Stimulated activated CD8-positive, alpha-beta memory T cell treated with anti-CD3 and anti-CD28 coated beads, Interleukin-12 subunit alpha, Interleukin-12 subunit beta, amount 100 ng/mL, for 24 hours (primary cell): ENCODE results near the gene TFPI.

Experiments used
- DNase-seq: peaks from one replicate; pipeline ENCODE4 v3.0.0-alpha.2; 2020; ENCODE audit errors: extremely low read depth

TFPI gene

DNA sequence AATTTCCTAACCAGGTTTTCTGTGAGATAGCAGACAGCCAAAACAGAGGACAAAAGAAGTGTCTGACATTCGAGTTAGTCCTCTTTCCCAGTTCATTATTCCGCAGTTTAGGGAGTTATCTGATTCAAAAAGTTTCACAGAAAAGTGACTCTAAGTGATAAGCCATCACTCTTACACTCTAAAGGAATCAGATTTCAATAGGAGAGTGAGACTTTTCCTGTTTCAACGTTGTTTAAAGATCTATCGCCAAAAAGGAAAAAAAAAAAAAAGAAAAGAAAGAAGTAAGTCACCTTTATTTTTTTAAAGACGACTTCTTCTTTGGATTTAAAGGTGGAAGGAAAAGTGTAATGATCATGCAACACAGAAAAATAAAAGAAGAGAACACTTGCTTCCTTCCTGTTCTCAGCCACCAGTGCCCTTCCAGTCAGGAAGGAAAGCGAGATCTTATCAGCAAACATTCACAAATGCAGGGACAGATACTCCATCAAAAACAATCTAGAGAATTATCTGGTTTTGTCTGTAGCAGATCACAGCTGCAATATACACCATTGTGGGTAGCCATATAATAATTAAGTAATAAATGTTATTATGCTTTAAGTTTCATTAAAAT lies 49.8 kb downstream of the TFPI start:
- no peak for DNase-seq

DNA sequence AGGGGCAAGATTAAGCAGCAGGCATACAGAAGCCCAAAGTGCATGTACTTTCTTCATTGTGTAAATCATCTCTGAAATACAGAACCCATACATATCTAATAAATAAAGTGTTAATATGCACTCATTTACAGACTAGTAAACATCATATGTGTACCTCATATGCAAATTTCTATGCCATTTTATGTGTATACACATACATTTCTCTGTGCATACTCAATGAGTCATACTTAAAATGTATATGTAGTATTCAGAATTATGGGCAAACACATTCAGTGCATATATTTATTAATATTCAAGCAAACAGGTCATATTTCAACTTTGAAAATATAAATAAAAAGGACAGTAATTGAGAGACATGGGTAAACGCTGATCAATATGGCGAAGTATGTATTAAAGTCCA lies 50.5 kb downstream of the TFPI start:
- no peak for DNase-seq

DNA sequence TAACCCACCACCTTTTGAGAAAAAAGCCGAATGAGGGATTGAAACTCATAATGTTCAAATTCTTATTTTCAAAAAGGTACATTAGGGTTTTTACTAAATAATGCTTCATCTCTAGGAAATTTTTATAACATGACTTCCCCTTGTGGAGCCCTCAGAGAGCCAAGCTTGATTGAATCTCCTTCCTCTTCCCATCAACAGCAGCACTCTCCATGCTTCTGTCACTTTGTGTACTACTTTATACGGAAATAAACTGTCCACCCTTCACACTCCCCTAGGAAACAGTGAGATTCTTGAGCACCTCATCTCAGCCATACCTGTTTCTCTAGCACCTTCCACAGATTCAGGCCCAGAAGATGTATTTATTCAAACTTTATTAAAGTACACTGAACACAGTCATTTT lies 51.8 kb downstream of the TFPI start:
- DNase-seq: no peak

DNA sequence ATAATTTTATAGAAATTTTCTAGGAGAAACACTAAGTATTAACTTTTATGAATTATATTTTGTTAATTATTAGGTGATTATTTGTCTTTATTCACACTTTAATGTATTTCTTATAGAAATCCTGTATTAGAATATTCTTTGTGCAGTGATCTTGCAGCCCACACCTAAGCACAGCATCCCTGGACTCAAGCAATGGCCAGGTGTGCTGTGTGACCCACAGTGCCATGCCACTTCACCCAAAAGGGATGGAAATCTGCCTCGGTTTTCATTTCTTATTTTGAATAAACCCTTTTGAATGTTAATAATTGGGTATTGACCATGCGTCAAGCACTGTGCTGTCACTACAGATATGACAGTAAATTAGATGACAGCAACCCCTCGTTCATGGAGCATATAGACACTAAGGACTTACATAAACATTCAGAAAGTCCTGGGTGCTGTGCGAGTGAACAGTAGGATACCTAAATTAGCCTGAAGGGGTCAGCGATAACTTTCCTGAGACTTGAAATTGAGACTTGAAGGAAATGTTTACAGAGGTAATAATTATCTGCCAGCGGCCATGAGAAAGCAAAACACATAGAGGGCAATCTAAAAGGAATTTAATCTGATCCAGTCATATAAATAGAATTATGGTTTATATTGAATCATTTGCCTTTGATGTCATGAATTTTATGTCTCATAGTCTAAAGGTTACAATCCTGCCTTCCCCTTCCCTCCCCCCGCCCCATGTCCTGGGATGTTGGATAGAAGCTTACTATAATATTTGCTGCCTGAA lies 53.5 kb downstream of the TFPI start:
- no peak for DNase-seq

DNA sequence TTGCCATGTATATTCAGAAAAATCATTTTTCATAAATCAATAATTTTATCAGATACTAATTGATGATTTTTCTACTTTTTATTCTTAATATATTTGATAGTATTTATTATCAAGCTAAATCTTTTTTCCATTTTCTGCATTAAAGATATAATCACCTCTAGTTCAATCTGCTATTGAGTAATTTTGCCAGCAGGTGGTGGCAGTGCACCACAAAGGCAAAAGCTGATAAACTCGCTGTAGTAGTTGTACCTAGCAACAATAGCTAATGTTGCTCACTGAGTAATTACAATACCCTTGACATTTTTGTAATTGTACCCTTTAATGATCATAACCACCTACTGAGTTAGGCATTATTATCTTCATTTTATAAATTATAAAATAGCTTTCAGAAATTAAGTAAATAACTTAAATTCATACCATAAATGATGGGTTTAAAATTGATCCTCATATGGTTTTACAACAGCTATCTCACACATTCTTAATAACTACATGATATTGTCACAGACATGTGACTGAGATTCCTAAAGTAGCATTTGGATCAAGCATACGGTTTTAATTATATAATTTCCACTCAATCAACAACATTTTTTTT lies 54.2 kb downstream of the TFPI start:
- DNase-seq: no peak

DNA sequence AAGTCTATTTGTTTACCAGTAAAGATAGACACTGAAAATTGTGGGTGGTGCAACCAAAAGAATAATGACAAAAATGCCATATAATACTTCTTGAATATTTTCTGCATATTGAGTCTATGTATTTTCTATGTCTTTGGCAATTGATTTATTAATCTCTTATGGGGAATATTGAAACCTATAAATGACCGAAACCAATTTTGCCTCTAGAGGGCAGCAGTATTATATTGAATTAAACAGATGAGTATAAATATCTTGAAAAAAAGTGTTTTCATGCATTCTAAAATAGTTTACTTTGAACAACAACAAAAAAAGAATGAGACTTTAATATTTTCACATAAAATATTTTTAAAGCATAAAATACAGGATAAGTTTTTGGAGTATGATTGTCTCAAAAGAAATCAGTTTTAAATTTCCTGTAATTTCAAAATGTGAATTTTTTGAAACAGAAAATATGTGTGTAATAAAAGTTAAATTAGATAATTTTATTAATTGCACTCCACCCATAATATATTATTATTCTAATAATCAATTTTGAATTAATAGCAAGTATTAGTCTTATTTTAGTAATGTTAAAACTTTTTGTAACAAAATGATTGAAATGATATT lies 56.3 kb downstream of the TFPI start:
- no peak for DNase-seq

DNA sequence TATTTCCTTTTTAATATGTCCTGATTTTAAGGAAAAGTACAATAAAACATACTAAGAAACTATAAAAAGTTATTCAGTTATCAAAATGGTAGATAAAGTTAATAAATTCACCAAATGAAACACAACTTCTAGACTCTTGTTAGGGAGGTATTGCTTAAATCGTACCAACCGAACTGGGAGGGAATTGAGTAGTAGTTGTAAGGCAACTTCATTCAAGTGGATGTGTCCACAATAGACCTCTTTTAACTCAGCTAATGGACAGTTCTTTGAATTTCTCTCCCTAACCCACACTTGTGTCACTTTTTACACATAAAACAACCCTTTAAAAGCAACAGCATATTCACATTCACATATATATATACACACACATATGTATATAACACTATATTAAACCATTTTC lies 57.1 kb downstream of the TFPI start:
- DNase-seq: no peak

DNA sequence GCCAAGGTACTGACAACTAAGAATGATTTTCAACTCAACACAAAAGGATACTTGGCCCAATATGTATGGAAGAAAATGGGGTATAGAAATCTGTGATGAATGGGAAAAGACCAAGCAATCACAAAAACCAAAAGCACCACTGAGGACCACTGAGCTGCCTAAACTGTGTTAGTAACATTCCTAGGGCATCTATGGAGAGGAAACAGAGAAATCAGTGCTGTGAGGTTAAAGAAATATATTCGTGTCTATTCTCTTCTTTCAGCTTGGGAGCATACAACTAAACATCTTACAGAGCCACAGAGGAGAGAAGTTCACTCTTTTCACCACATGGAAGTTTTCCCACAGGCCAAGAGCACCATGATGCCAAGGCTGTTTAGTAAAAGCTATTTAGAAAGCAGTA lies 58.9 kb downstream of the TFPI start:
- DNase-seq: no peak

DNA sequence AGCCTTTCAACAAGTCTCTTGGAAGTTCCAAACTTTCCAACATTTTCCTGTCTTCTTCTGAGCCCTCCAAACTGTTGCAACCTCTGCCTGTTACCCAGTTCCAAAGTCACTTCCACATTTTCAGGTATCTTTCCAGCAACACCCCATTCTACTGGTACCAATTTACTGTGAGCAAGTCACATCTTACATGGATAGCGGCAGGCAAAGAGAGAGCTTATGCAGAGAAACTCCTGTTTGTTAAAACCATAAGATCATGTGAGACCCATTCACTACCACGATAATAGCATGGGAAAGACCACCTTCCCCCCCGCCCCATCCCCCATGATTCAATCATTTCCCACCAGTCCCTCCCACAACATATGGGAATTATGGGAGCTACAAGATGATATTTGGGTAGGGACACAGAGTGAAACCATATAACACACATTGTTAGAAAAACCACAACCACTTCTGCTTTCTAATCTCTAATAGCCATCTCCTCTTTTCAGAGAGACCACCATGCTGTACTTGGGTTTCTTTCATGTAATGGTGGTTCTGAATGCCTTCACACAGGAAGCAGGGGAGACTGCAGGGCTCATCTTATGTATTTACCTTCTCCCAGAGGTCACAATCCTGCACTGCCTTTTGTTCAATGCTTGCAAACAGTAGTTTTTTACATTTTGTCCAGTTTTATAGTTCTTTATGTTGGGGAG lies 60.2 kb downstream of the TFPI start:
- DNase-seq: no peak

DNA sequence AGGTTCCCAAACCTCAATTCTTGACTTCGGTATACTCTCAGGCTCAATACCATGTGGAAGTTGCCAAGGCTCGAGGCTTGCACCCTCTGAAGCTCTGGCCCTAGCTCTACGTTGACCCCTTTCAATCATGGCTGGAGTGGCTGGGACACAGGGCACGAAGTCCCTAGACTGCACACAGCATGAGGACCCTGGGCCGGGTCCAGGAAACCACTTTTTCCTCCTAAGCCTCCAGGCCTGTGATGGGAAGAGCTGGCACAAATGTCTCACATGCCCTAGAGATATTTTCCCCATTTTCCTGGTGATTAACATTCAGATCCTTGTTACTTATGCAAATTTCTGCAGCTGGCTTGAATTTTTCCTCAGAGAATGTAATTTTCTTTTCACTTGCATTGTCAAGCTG lies 61.1 kb downstream of the TFPI start:
- no peak for DNase-seq

DNA sequence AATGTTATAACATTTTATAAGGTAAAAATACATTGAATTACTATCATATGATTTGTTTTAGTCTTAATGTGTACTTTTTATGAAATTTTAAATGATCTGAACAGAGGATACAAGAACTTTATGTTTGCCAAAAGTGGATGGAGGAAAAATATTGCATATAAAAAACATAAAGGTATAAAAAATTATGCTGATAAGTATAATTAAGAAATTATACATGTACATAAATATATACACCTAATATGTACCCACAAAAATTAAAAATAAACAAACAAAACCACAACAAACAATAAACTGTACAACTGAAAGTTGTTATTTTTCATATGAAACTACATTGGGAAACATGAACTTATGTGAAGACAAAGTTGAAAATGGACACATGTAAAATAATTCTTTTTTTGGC lies 68.0 kb downstream of the TFPI start:
- no peak for DNase-seq

DNA sequence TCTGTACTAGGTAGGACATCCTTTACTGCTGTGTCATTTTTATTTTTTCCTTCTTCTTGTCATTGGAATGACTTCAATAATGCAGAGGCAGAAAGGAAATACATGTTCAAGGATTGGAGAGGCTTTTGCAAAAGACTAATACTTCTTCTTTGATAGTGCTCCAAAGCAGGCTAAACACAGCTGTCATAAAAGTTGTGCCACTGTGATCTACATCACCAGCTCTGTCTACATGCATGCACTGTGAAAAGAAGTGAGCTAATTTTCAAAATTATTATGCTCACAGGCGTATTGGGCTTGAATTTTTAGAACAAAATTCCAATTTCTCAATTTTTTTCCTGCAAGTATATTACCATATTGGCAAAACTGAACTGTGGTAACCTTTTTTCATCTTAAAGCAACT lies 68.7 kb downstream of the TFPI start:
- DNase-seq: no peak

DNA sequence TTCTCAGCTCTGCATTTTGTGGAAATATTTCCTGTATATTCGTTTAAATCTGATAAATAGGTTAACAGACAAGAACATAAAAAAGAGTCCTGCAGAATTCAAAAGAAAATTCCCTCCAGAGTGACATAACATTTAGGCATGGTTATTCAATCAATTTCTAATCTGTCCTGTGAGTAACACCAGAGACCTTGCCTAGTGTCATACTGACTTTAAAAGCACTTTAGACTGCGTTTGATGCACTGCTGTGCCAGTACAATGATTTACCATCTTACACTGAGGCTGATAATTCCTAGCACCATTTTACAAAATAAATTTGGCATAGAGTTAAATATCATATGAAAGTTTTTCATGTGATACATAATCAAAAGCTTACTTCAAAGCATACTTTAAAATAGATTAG lies 70.7 kb downstream of the TFPI start:
- DNase-seq: no peak

DNA sequence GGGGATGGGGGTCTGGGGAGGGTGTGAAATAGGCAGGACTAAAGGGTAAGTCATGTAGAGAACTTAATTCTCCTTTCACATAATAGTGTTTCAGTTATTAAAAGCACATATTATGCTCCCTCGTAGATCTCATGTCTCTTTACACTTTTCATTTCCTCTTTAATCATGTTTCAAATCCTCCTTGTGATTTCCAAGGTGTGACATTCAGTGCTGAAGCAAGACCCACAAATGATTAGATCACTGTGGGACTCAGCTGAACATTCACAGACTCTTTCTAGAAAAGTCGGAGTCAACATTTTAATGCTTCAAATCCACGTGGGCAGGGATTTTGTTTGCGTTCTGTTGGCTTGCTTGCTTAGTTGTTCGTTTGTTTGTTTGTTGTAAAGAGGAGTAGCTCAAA lies 71.4 kb downstream of the TFPI start:
- no peak for DNase-seq

DNA sequence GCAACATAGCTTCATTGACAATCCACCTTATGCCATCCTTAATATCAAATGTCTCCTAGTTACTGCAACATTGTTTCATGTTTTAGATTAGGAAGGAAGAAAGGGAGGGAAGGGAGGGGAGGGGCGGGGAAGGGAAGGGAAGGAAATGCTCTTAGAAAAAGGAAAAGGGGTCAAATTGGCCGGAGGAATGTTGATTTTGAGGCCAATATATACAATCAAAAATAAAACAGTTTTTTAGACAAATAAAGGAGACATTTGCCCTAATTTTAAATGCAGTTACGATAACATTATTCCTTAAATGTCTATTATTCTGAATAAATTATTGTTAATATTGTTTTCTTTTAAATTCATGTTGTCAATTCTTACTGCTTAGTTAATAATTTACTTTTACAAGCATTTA lies 72.7 kb downstream of the TFPI start:
- no peak for DNase-seq

DNA sequence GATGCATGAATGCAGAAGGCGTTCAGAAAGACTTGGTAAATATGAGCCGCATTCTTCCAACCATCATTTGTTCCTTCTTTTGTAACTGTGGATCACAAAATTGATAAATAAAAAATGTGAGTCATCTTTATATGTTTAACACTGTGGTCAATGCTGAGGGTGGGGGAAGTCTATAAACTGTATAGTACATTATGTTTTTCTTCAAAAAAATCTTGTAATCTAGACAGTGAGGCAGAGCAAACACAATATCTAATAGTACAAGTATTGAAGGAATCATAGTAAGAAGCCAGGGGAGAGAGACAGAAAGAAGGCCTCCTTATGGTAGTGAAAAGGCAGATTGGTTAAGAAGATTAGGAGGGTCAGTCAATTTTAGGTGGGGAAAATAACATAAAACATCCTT lies 75.5 kb downstream of the TFPI start:
- DNase-seq: no peak

DNA sequence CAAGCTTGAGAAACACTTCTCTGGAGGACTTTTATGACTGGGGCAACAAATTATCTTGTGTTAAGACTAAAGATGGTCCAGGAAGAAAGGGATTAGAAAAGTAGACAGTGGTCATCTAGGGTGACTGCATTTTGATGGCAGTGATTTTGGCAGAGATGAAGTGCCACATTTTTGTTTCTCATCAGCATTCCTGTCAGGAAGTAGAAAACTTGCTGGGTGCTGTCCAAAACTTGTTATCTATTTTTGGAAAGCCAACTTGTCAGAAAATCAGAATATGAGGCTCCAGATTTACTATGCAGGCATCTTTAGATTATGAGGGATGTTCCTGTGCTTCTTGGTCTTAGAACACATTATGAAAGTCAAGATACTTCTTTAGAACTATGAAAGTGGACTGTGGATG lies 77.2 kb downstream of the TFPI start:
- DNase-seq: no peak

DNA sequence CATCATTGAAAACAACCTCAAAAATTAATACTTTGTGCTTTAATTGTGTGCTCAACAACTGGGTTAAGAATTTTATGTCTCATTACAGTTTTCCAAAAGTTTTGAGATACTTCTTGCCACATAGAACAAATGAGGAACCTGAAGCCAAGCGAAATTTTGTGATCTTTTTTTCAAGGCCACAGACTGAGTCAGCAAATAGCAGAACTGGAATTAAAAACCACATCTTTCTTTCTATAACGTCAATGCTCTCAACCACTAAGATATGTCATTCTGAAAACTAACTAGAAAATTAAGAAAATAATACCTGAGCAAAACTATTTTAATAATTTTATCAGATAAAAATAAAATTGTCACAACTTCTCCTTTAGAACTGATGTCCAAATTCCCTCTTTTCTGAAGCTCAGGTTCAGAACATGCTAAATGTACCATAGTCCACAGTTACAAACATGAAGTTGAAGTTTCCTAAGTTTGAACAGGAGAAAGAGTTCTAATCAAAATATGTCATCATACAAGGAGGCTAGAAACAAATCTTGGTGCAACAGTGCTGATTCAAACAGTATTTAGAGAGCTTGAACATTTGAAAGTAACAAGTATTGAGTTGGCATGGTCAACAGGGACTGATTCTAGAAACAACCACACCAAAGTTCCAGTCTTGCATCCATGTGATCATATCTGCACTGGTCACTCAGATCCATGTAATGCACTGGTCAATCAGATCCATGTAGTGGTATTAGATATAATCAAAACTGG lies 78.6 kb downstream of the TFPI start:
- no peak for DNase-seq

DNA sequence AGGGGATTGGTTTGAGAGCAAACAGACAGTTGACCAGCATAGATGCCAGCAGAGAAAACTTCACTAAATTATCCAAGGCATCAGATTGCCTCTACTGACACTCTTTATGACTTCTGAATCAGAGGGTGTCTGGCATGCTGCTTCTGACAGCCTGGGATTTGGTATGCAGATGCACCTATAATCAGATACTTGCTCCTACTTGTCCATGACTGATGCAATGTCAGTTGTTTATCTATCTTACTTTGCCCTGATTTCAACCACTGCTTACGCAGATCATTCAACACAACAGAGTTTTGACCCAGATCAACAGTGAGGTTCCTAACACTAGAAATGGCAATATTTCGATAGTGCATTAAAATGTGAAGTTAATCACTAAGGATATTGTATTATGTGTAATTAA lies 83.5 kb downstream of the TFPI start:
- DNase-seq: no peak

DNA sequence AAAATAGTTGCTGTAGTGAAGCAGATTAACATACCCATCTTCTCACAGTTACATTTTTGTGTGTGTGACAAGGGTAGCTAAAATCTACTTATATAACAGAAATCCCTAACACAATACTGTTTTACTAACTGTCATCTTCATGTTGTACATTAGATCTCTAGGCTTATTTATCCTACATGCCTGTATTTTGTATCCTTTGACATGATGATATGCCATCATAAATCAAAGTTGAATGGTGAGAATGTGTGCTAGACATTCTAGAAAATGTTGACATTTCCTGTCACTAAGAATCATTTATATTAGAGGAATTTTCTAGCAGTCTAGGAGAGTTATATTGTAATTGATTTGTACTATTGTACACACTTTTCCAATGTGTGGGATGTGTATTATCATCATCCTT lies 84.7 kb downstream of the TFPI start:
- DNase-seq: no peak

DNA sequence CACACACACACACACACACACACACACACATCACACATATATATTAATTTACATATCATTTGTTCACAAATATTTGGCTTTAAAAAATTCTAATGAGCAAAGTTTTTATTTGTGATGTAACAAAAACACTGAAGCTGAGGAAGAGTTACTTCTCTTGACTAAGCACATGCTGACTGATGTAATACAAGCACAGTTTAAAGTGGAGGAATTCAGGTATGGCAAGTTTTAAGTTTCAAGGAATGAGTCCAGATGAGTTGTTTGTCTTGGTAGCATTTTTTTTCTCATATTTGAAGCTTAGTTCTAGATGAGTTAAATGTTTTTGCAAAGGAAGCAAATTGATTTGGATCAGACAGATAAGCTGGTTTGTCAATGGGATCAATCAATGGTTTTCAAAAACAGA lies 86.0 kb downstream of the TFPI start:
- no peak for DNase-seq
